B cell (primary cell): ENCODE measurements around the gene PLEKHG2. TPM values are rescaled to one million over a fixed set of nuclear protein-coding genes. Genes with fewer than 3 reads are reported as not detected.
A peak's percentile ranks its signal among the peaks of the same experiment; 100 is the strongest.

ENCODE experiments used
- ATAC-seq: fragments of 200-7000 bp; cut with Tn5 transposase; one replicate; pipeline ENCODE4 v1.10.0; 2021; ENCODE audit warnings: low read depth, mild to moderate bottlenecking, moderate number of reproducible peaks, moderate library complexity
- CTCF ChIA-PET: fragments of 350-600 bp; sonication (Branson Sonifier 250); formaldehyde crosslinking; loops from one replicate; lab custom pipeline; 2021; ENCODE audit warnings: antibody characterized with exemption, inconsistent platforms; lab: Charles Lee
- POLR2A ChIA-PET: fragments of 350-600 bp; sonication (Branson Sonifier 250); formaldehyde crosslinking; loops from one replicate; lab custom pipeline; 2021; ENCODE audit warnings: antibody characterized with exemption; lab: Charles Lee
- DNase-seq: peaks from one replicate; pipeline ENCODE4 v3.0.0; 2013
- H2AFZ ChIP-seq: 2 replicates; pipeline ENCODE4 v1.6.1; 2012; ENCODE audit warnings: mild to moderate bottlenecking, low read depth, low read length; ENCODE audit not compliant: insufficient read depth, poor library complexity, severe bottlenecking
- H3K27ac ChIP-seq, 2 donors: 1 replicate in 1 of 2; 2 replicates in 1 of 2; pipeline ENCODE4 v1.5.1; 2012 to 2013; ENCODE audit warnings: low read length in 2 of 2, mild to moderate bottlenecking in 2 of 2, moderate library complexity in 1 of 2
- H3K27me3 ChIP-seq, 4 experiments: fragments of 200-600 bp in 1 of 4; sonication (generic) in 1 of 4; replicated peaks in 1 of 4; 1 replicate in 2 of 4; 2 replicates in 2 of 4; pipeline versions ENCODE4 v1.6.1 to v1.7.0; 2013 to 2016; ENCODE audit warnings: low read length in 3 of 4, mild to moderate bottlenecking in 2 of 4, mixed read lengths in 1 of 4, moderate library complexity in 1 of 4; ENCODE audit not compliant: insufficient read depth in 4 of 4, control insufficient read depth in 3 of 4; ENCODE audit errors: control extremely low read depth in 1 of 4
- H3K36me3 ChIP-seq, 2 experiments: replicated peaks in 1 of 2; 1 replicate in 1 of 2; 2 replicates in 1 of 2; pipeline versions ENCODE4 v1.6.1 to v1.7.1; 2013; ENCODE audit warnings: low read length in 1 of 2; ENCODE audit not compliant: insufficient read depth in 2 of 2, control insufficient read depth in 1 of 2; ENCODE audit errors: control extremely low read depth in 1 of 2, extremely low read depth in 1 of 2
- H3K4me1 ChIP-seq, 2 donors: fragments of 200-600 bp in 1 of 2; sonication (generic) in 1 of 2; 1 replicate in 1 of 2; 2 replicates in 1 of 2; pipeline versions ENCODE4 v1.5.1 to v1.6.1; 2013 to 2017; ENCODE audit warnings: low read length in 2 of 2; ENCODE audit not compliant: control insufficient read depth in 2 of 2, insufficient read depth in 2 of 2
- H3K4me2 ChIP-seq: replicated peaks from 2 replicates; pipeline ENCODE3; 2012; ENCODE audit warnings: mild to moderate bottlenecking, low read depth, low read length; ENCODE audit not compliant: poor library complexity, severe bottlenecking
- H3K4me3 ChIP-seq, 5 experiments: fragments of 200-600 bp in 1 of 5; sonication (generic) in 1 of 5; 1 replicate in 3 of 5; 2 replicates in 2 of 5; pipeline versions ENCODE4 v1.5.1 to v1.7.0; 2011 to 2016; ENCODE audit warnings: low read length in 4 of 5, mild to moderate bottlenecking in 4 of 5, low read depth in 2 of 5, control low read depth in 1 of 5, moderate library complexity in 1 of 5; ENCODE audit not compliant: insufficient read depth in 1 of 5; ENCODE audit errors: control extremely low read depth in 1 of 5, extremely low read depth in 1 of 5
- H3K79me2 ChIP-seq: fragments of 200-600 bp; sonication (generic); one replicate; pipeline ENCODE4 v1.6.0; 2016; ENCODE audit warnings: low read length; ENCODE audit not compliant: control insufficient read depth, insufficient read depth
- H3K9ac ChIP-seq: fragments of 200-600 bp; sonication (generic); 2 replicates; pipeline ENCODE4 v1.6.1; 2017; ENCODE audit warnings: mild to moderate bottlenecking, low read length, moderate library complexity
- H3K9me3 ChIP-seq, 3 donors: one replicate each; pipeline versions ENCODE4 v1.6.1 to v1.7.1; 2013; ENCODE audit warnings: low read length in 2 of 3; ENCODE audit not compliant: control insufficient read depth in 2 of 3, insufficient read depth in 1 of 3; ENCODE audit errors: control extremely low read depth in 1 of 3
- H4K20me1 ChIP-seq: 2 replicates; pipeline ENCODE4 v1.6.0; 2012; ENCODE audit warnings: mild to moderate bottlenecking, low read length; ENCODE audit not compliant: insufficient read depth, control insufficient read depth, poor library complexity, severe bottlenecking
- H3K27ac Mint-ChIP-seq: one replicate; pipeline ENCODE4 v1.8.0; 2021; ENCODE audit warnings: mixed read lengths
- H3K27me3 Mint-ChIP-seq: one replicate; pipeline ENCODE4 v1.8.0; 2021; ENCODE audit warnings: mixed read lengths
- H3K4me1 Mint-ChIP-seq: one replicate; pipeline ENCODE4 v1.8.0; 2021; ENCODE audit warnings: mixed read lengths
- H3K4me3 Mint-ChIP-seq: one replicate; pipeline ENCODE4 v1.8.0; 2021; ENCODE audit warnings: mixed read lengths
- H3K9me3 Mint-ChIP-seq: one replicate; pipeline ENCODE4 v1.8.0; 2022; ENCODE audit warnings: mixed read lengths; ENCODE audit not compliant: insufficient read depth
- EZH2 ChIP-seq: IDR thresholded peaks from 2 replicates; pipeline ENCODE4 v1.6.1; 2012; ENCODE audit warnings: borderline replicate concordance, low read depth, mild to moderate bottlenecking, moderate library complexity, low read length; ENCODE audit not compliant: insufficient read depth, poor library complexity, severe bottlenecking
- WGBS: methylation state at CpG from one replicate; pipeline ENCODE4 v1.1.5; 2013; ENCODE audit warnings: missing lambda C conversion rate; ENCODE audit not compliant: insufficient coverage; 5-methylcytosine and 5-hydroxymethylcytosine counted together
- intact Hi-C: fragments of 100-400 bp; cut with micrococcal nuclease; formaldehyde crosslinking; loops from one replicate; pipeline ENCODE4 v1.10.0; 2022
- polyA plus RNA-seq: library from polyadenylated mRNA; depleted of rRNA; stranded (reverse); fragments of >200 nt; gene quantifications from 2 replicates; pipeline ENCODE4 v1.2.3, GENCODE V29; 2012
- total RNA-seq, 2 donors: library from RNA; stranded (reverse); fragments of 120-200 nt in 1 of 2; gene quantifications; 1 replicate in 1 of 2; 2 replicates in 1 of 2; pipeline versions ENCODE4 v1.2.3 to v1.2.4, GENCODE V29; 2013 to 2022
- TF ChIP-seq, protein P1 (sequence below): fragments of 200-600 bp; IDR thresholded peaks from one replicate; pipeline ENCODE4 v1.8.0; 2022; ENCODE audit warnings: antibody characterized with exemption, mild to moderate bottlenecking

Gene PLEKHG2
- total and polyA plus RNA-seq, 2 donors (not counting 1 experiment from before 2014, with no cell fraction given) = 27.0 to 167 TPM

DNA sequence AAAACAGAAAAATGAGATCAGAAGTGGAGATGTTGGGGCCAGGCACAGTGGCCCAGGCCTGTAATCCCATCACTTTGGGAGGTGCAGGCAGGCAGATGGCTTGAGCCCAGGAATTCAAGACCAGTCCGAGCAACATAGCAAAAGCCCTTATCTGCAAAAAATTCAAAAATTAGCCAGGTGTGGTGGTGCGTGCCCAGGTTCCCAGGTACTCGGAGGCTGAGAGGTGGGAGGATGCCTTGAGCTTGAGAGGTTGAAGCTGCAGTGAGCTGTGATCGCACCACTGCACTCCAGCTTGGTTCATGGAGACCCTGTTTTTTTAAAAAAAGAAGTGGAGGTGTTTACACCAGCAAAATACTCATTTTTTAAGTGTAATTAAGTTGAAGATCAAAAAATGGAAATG, 12.4 kb upstream of the PLEKHG2 start:
- ChIA-PET CTCF (interaction anchor here (0.9 to 8.9 kb wide), 4 partner anchors 8 to 36 kb away, joined by 3 to 260 read pairs (median 26); partner anchors contain the start of genes MED29, PLEKHG2 and RPS16), POLR2A (interaction anchor here (1.1 to 8.8 kb wide), 4 partner anchors 9 to 36 kb away, joined by 4 to 74 read pairs (median 43); partner anchors contain the start of genes MED29, PAF1, PLEKHG2 and RPS16)
- peaks cover 63 to 78% of the 10 kb centered on the region in 2 donors for H3K4me1 ChIP-seq
- H3K27ac ChIP-seq = peak overlapping the region; percentile 42 to 100
- H3K27me3 Mint-ChIP-seq = no peaks in the 10 kb centered on the region
- intact Hi-C loops = loop anchor here (10.0 kb wide), 1 partner anchor 535 kb away; no protein-coding TSS in a partner anchor
- H3K4me1 Mint-ChIP-seq = peaks cover 70% of the 10 kb centered on the region
- H3K9me3 ChIP-seq = peaks cover 0 to 17% (median 0%) of the 10 kb centered on the region in 3 donors
- H3K4me3 ChIP-seq = no peak overlapping the region
- H3K9ac ChIP-seq = no peak overlapping the region
- H2AFZ ChIP-seq = no peak overlapping the region
- H3K79me2 ChIP-seq = peaks cover 63% of the 10 kb centered on the region
- no peak for ATAC-seq
- peaks cover 4% of the 10 kb centered on the region for H4K20me1 ChIP-seq
- DNase-seq = peak; percentile 47
- H3K36me3 ChIP-seq = peaks cover 0 to 18% of the 10 kb centered on the region in 2 experiments
- peak overlapping the region; percentile 32 for H3K4me2 ChIP-seq
- TF ChIP-seq, protein P1, sequence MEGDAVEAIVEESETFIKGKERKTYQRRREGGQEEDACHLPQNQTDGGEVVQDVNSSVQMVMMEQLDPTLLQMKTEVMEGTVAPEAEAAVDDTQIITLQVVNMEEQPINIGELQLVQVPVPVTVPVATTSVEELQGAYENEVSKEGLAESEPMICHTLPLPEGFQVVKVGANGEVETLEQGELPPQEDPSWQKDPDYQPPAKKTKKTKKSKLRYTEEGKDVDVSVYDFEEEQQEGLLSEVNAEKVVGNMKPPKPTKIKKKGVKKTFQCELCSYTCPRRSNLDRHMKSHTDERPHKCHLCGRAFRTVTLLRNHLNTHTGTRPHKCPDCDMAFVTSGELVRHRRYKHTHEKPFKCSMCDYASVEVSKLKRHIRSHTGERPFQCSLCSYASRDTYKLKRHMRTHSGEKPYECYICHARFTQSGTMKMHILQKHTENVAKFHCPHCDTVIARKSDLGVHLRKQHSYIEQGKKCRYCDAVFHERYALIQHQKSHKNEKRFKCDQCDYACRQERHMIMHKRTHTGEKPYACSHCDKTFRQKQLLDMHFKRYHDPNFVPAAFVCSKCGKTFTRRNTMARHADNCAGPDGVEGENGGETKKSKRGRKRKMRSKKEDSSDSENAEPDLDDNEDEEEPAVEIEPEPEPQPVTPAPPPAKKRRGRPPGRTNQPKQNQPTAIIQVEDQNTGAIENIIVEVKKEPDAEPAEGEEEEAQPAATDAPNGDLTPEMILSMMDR = no peak
- no peak for TF ChIP-seq EZH2
- WGBS = 0% methylated on average over 1 of the region's 4 CpGs
- no peaks in the 10 kb centered on the region for H3K9me3 Mint-ChIP-seq
- peak overlapping the region; percentile 96 for H3K27ac Mint-ChIP-seq
- H3K4me3 Mint-ChIP-seq = peak overlapping the region; percentile 81
- no peaks in the 10 kb centered on the region for H3K27me3 ChIP-seq

GRCh38 chr19:39401070-39401548, 11.4 kb upstream of the PLEKHG2 start:
- CTCF ChIA-PET = interaction anchor here (0.9 to 8.9 kb wide), 8 partner anchors 7 to 189 kb away, joined by 3 to 260 read pairs (median 8); partner anchors contain the start of genes EID2B, MED29, PAF1 and PLEKHG2
- H3K4me3 Mint-ChIP-seq = peak overlapping the region; percentile 94
- H3K9me3 Mint-ChIP-seq = no peaks in the 10 kb centered on the region
- H3K27me3 ChIP-seq = no peaks in the 10 kb centered on the region
- H3K27ac ChIP-seq = peak overlapping the region; percentile 100
- H3K27me3 Mint-ChIP-seq = no peaks in the 10 kb centered on the region
- POLR2A ChIA-PET = interaction anchor here (0.8 to 8.8 kb wide), 9 partner anchors 8 to 61 kb away, joined by 3 to 74 read pairs (median 4); partner anchors contain the start of genes MED29, PAF1, PLEKHG2 and RPS16
- peak overlapping the region; percentile 98 for H3K9ac ChIP-seq
- ATAC-seq (peak; percentile 4), DNase-seq (no peak)
- H3K27ac Mint-ChIP-seq = peak overlapping the region; percentile 96
- H3K36me3 ChIP-seq = peaks cover 0 to 10% of the 10 kb centered on the region in 2 experiments
- no peaks in the 10 kb centered on the region for H4K20me1 ChIP-seq
- H2AFZ ChIP-seq = no peak overlapping the region
- peaks cover 72 to 89% of the 10 kb centered on the region in 2 donors for H3K4me1 ChIP-seq
- intact Hi-C loops = loop anchor here (1.0 to 10.0 kb wide), 2 partner anchors 9 to 536 kb away; no protein-coding TSS in a partner anchor
- TF ChIP-seq, protein P1 = no peak
- no peak for TF ChIP-seq EZH2
- peaks cover 0 to 17% (median 0%) of the 10 kb centered on the region in 3 donors for H3K9me3 ChIP-seq
- H3K4me1 Mint-ChIP-seq = peaks cover 77% of the 10 kb centered on the region
- H3K4me2 ChIP-seq = peak overlapping the region; percentile 100
- H3K79me2 ChIP-seq = peaks cover 62% of the 10 kb centered on the region
- H3K4me3 ChIP-seq = peak overlapping the region in 2 of 5 experiments; percentile 9 to 78
- 8% methylated on average over 4 of the region's 4 CpGs for WGBS
